Measurements from ENCODE around the gene PRICKLE3.
"Not testable (repeated sequence)": the region's sequence is repeated elsewhere in the genome, so short reads cannot be mapped to it uniquely, and the experiment has no call there.

PRICKLE3 gene

DNA sequence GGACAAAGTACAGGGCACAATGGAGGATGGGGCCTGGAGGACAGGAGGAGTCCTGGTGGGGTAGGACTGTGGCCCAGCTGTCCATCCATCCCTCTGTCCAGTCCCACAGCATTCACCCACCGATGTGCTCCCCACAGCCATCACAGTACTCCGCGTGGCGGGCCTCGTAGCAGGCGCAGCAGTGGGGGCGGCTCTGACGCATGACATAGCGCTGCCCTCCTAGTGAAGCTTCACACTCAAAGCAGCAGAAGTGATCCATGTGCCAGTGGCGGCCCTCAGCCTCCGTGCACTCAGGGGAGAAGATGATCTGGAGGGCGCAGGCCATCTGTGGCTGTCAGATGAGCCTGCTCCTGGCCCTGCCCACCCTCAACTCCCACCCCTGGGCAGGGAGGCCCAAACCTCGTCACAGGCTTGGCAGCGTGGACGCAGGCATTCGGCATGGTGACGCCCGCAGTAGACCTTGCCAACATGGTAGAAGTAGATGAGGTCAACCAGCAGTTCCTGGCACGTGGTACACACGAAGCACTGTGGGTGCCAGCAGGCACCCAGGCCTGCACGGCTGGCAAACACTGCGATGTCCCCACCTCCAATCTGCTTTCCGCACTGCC, 8.2 kb downstream of the PRICKLE3 start:
- in situ Hi-C loops (cut with MboI; ENCODE audit: low pct_unique_long_range_greater_than_20kb, low sequenced_read_pairs, unreplicated experiment): no loop called here
- no peak for TF ChIP-seq CTCF (IDR thresholded peaks at IDR 0.05; ENCODE audit: extremely low read depth, insufficient read depth, missing control alignments)
- DNase-seq (ENCODE audit: low spot score): no peak

DNA sequence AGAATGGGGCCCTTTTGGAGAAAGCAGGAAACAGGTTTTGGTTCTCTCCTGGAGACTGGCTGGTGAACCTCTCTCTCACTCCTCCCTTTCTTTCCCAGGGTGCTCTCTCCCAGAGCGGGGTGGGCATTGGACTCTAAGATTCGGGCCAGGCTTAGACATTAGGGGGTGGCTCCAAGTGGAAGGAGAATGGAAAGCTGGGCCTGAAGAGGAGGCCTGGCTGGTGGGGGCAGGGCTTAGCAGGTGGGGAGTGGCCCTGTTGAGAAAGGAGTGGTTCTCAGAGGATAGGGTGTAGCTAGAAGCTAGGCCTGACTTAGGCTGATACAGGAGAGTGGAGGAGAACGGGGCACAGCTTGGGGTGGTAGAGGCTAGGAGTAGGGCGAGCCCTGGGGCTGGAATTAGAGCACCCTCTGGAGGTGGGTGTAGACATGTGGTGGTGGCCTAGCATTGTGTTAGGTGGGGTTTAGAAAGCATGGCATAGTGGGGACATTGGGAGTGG, 8.8 kb downstream of the PRICKLE3 start:
- TF ChIP-seq CTCF (IDR thresholded peaks at IDR 0.05; ENCODE audit: extremely low read depth, insufficient read depth, missing control alignments): no peak
- DNase-seq (ENCODE audit: low spot score): no peak
- in situ Hi-C loops (cut with MboI; ENCODE audit: low pct_unique_long_range_greater_than_20kb, low sequenced_read_pairs, unreplicated experiment): no loop called here

GRCh38 chrX:49176421-49177326, 9.5 kb downstream of the PRICKLE3 start:
- no peak for DNase-seq (ENCODE audit: low spot score)

DNA sequence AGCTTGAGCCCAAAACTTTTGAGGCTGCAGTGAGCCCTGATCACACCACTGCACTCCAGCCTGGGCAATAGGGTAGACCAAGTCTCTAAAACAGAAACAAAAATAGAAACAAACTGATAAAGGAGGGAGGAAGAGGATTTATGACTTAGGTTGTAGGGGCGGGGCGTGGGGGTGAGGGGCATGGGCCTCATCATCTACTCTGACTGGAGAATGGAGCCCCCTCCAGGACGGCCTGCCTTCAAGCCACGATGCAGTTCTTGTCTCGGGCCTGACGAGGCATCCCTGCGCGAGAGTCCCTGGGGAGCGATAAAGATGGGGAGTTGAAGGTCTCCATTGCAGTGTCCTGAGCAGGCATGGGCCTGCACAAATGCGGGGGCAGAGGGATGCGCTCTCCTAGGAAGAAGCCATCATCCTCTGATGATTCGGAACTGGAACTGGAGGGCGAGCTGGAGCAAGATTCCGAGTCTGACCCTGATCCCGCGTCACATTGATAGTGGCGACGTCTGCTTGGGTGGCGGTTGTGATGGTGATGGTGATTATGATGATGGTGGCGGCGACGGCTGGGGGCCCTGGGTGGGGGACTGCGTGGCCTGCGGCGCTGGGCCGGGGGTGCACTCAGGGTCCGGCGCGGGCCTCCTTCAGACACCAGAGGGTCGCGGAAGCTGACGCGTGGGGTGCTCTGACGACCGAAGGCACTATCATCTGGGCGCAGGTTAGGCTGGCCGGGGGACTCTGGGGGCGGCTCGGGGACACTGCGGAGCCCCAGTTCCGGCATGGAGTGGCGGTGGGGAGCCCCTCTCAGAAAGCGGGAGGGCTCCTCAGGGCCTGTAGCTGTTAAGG, 10.5 kb downstream of the PRICKLE3 start:
- DNase-seq (ENCODE audit: low spot score): no peak
- in situ Hi-C loops (cut with MboI; ENCODE audit: low pct_unique_long_range_greater_than_20kb, low sequenced_read_pairs, unreplicated experiment): no loop called here
- no peak for TF ChIP-seq CTCF (IDR thresholded peaks at IDR 0.05; ENCODE audit: extremely low read depth, insufficient read depth, missing control alignments)

More at GRCh38 chrX:49176421-49177326, 9.5 kb downstream of the PRICKLE3 start:
- in situ Hi-C loops (cut with MboI; ENCODE audit: low pct_unique_long_range_greater_than_20kb, low sequenced_read_pairs, unreplicated experiment): no loop called here
- no peak for TF ChIP-seq CTCF (IDR thresholded peaks at IDR 0.05; ENCODE audit: extremely low read depth, insufficient read depth, missing control alignments)

DNA sequence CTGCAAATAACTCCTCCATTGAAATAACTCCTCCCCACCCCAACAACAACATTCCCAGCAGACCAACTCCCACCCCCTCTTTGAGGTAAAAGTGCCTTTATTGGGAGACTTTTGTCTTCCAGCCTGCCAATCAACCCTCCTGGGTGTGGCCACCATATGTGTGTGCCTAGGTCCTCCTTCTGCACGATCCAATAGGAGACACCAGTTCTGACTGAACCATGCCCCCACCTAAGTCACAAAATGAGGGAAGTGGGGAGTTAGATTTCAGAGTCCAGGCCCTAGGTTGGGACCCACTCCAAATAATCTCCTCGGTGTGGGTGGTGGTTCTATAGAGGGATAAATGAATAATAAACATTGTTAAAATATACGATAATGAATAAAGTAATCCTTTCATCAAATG, 11.4 kb downstream of the PRICKLE3 start:
- TF ChIP-seq CTCF (IDR thresholded peaks at IDR 0.05; ENCODE audit: extremely low read depth, insufficient read depth, missing control alignments): no peak
- DNase-seq (ENCODE audit: low spot score): no peak
- in situ Hi-C loops (cut with MboI; ENCODE audit: low pct_unique_long_range_greater_than_20kb, low sequenced_read_pairs, unreplicated experiment): no loop called here

DNA sequence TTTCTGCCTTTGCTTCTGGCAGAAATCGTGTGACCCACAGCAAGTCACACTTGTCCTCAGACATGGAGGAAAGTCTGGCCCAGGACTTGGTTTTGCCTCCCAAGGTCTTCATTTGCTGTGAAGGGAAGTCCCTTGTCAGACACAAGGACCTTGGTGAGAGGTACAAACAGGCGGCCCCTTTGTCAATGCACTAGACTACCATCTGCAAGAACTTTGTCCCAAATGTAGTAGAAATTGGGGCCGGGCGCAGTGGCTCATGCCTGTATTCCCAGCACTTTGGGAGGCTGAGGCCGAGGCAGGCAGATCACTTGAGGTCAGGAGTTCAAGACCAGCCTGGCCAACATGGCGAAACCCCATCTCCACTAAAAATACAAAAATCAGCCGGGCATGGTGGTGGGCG, 12.6 kb downstream of the PRICKLE3 start:
- in situ Hi-C loops (cut with MboI; ENCODE audit: low pct_unique_long_range_greater_than_20kb, low sequenced_read_pairs, unreplicated experiment); DNase-seq (ENCODE audit: low spot score): not testable (repeated sequence)

Measured in GM13977 (cell line).